ENCODE data around the gene TPK1.

GRCh38 chr7:144836545-144836842 lies 641 bp upstream of the TPK1 start:
- TF ChIP-seq POLR2A (IDR thresholded peaks at IDR 0.05) (no peak), CTCF (IDR thresholded peaks at IDR 0.05) (no peak)

Measured in Peyer's patch (tissue), 4 donors.